GM12878 (cell line): ENCODE results near the gene TP53I11. TPM values are rescaled to one million over a fixed set of nuclear protein-coding genes. Genes with fewer than 3 reads are reported as not detected.

Source experiments
- ATAC-seq: fragments of 200-7000 bp; cut with Tn5 transposase; 3 replicates; pipeline ENCODE4 v1.9.1; 2020; ENCODE audit warnings: mild to moderate bottlenecking, moderate library complexity
- BruUV-seq: library from RNA; stranded (reverse); fragments of 400-500 nt; replicated peaks from 2 replicates; lab custom pipeline; 2021; lab: Mats Ljungman, UMichigan
- CTCF ChIA-PET: fragments of 300-600 bp; sonication (Branson Sonifier 250); formaldehyde crosslinking; extraction: SDS; loops from one replicate; lab custom pipeline; 2021; ENCODE audit warnings: inconsistent platforms; lab: Yijun Ruan, JAX
- POLR2A ChIA-PET: fragments of 350-600 bp; formaldehyde crosslinking; extraction: SDS; loops from one replicate; lab custom pipeline; 2021; ENCODE audit warnings: inconsistent platforms; lab: Charles Lee
- RAD21 ChIA-PET: fragments of 300-600 bp; sonication (Branson Sonifier 250); formaldehyde crosslinking; loops from one replicate; lab custom pipeline; 2023; ENCODE audit warnings: antibody characterized with exemption; ENCODE audit not compliant: unreplicated experiment; lab: Charles Lee
- SMC1A ChIA-PET: fragments of 300-600 bp; sonication (Branson Sonifier 250); formaldehyde crosslinking; loops from one replicate; lab custom pipeline; 2023; ENCODE audit not compliant: unreplicated experiment, uncharacterized antibody; lab: Charles Lee
- DNase-seq: peaks from one replicate; pipeline ENCODE4 v3.0.0-alpha.2; 2011; ENCODE audit warnings: low read depth, low spot score
- FAIRE-seq: peaks from 3 replicates; lab custom pipeline; 2011; peaks lifted over from hg19 to GRCh38; lab: Jason Lieb, UNC
- H2AFZ ChIP-seq: 2 replicates; pipeline ENCODE4 v1.6.0; 2011; ENCODE audit warnings: low read depth, low read length, control low read depth; ENCODE audit not compliant: control insufficient read depth
- H3K27ac ChIP-seq: 2 replicates; pipeline ENCODE4 v1.5.1; 2011; ENCODE audit warnings: control low read depth; ENCODE audit not compliant: control insufficient read depth, insufficient read depth
- H3K27me3 ChIP-seq, 2 experiments: replicated peaks in 1 of 2; 2 replicates each; pipeline versions ENCODE4 v1.6.0 to v1.6.1; 2011; ENCODE audit warnings: low read length in 1 of 2; ENCODE audit not compliant: control insufficient read depth in 2 of 2, insufficient read depth in 2 of 2
- H3K36me3 ChIP-seq, 2 experiments: 2 replicates each; pipeline ENCODE4 v1.5.1; 2011; ENCODE audit warnings: low read length in 1 of 2; ENCODE audit not compliant: control insufficient read depth in 2 of 2, insufficient read depth in 2 of 2
- H3K4me1 ChIP-seq: 2 replicates; pipeline ENCODE4 v1.6.1; 2011; ENCODE audit warnings: mild to moderate bottlenecking, low read length, moderate library complexity, mixed read lengths; ENCODE audit not compliant: control insufficient read depth, insufficient read depth
- H3K4me2 ChIP-seq: 2 replicates; pipeline ENCODE4 v1.6.0; 2011; ENCODE audit warnings: control low read depth; ENCODE audit not compliant: control insufficient read depth, insufficient read depth
- H3K4me3 ChIP-seq: fragments of 200-600 bp; sonication (generic); 2 replicates; pipeline ENCODE4 v1.5.1; 2016
- H3K79me2 ChIP-seq: 2 replicates; pipeline ENCODE4 v1.6.0; 2011; ENCODE audit warnings: low read length; ENCODE audit not compliant: control insufficient read depth, insufficient read depth
- H3K9ac ChIP-seq: 2 replicates; pipeline ENCODE4 v1.8.0; 2011; ENCODE audit warnings: low read length, control low read depth, mixed read lengths; ENCODE audit not compliant: control insufficient read depth, insufficient read depth
- H3K9me3 ChIP-seq: replicated peaks from 3 replicates; pipeline ENCODE4 v1.5.1; 2011; ENCODE audit warnings: mild to moderate bottlenecking, low read length; ENCODE audit not compliant: control insufficient read depth, insufficient read depth
- H4K20me1 ChIP-seq: 2 replicates; pipeline ENCODE4 v1.6.0; 2011; ENCODE audit not compliant: control insufficient read depth, insufficient read depth
- CHD1 ChIP-seq: IDR thresholded peaks from 2 replicates; pipeline ENCODE4 v1.6.1; 2012; ENCODE audit warnings: low read depth, low read length, improper control_type of control experiment
- KLF5 ChIP-seq: fragments of 450-650 bp; IDR thresholded peaks from 2 replicates; pipeline ENCODE4 v1.6.1; 2014; ENCODE audit warnings: mild to moderate bottlenecking; ENCODE audit not compliant: partially characterized antibody
- MYC ChIP-seq: IDR thresholded peaks from 2 replicates; pipeline ENCODE4 v1.6.1; 2011; ENCODE audit warnings: mild to moderate bottlenecking, low read length, moderate library complexity, inconsistent platforms; ENCODE audit not compliant: insufficient read depth, insufficient replicate concordance, insufficient read length, severe bottlenecking
- SIN3A ChIP-seq: IDR thresholded peaks from 2 replicates; pipeline ENCODE4 v1.6.1; 2012; ENCODE audit warnings: low read depth, low read length, improper control_type of control experiment
- TCF12 ChIP-seq: IDR thresholded peaks from 2 replicates; pipeline ENCODE4 v1.6.1; 2011; ENCODE audit warnings: low read depth, mild to moderate bottlenecking, low read length
- WGBS: methylation state at CpG from one replicate; pipeline ENCODE4 v1.1.6; 2016; ENCODE audit warnings: low lambda C conversion rate; ENCODE audit not compliant: insufficient replicate concordance, insufficient coverage; ENCODE audit errors: missing lambda C conversion rate; 5-methylcytosine and 5-hydroxymethylcytosine counted together
- in situ Hi-C: fragments of 300-500 bp; cut with MboI; formaldehyde crosslinking; loops from 9 replicates; pipeline ENCODE4 v1.14.3; 2018; ENCODE audit warnings: mixed read lengths
- intact Hi-C: fragments of 100-400 bp; cut with micrococcal nuclease; formaldehyde crosslinking; loops from one replicate; pipeline ENCODE4 v1.14.2; 2022; ENCODE audit not compliant: unreplicated experiment
- polyA plus RNA-seq, 11 experiments: library from polyadenylated mRNA; depleted of rRNA in 4 of 11; unstranded in 6 of 11; stranded (reverse) in 5 of 11; fragments of >200 nt; fragmentation: Nextera tagmentation in 4 of 11; fragmentation: Illumina TruSeq in 1 of 11; extraction: Ambion mirVana in 4 of 11; extraction: Trizol in 1 of 11; gene quantifications; 1 replicate in 1 of 11; 2 replicates in 10 of 11; pipeline versions ENCODE4 v1.2.1 to v1.2.3, GENCODE V29; 2011 to 2016; ENCODE audit warnings: inconsistent platforms in 2 of 11, missing spikeins in 2 of 11, low read depth in 1 of 11
- total RNA-seq, 4 experiments: library from RNA; depleted of rRNA in 3 of 4; stranded (reverse); fragments of >200 nt in 3 of 4; fragmentation: Illumina TruSeq in 1 of 4; extraction: Trizol in 1 of 4; gene quantifications; 2 replicates each; pipeline versions ENCODE4 v1.2.1 to v1.2.3, GENCODE V29; 2013 to 2021
- TF ChIP-seq, protein P1 (sequence below): IDR thresholded peaks from 2 replicates; pipeline ENCODE4 v1.6.1; 2011; ENCODE audit warnings: borderline replicate concordance, low read depth, mild to moderate bottlenecking, moderate library complexity, low read length; ENCODE audit not compliant: insufficient read depth, poor library complexity, severe bottlenecking

Gene TP53I11
- total and polyA plus RNA-seq, 10 of the 15 experiments (the other 5 are each of a cell fraction or from before 2014, with no cell fraction given), result 0.03 to 0.28 (median 0.17) TPM; not detected in 3

GRCh38 chr11:44954051-44954906, 3.6 kb upstream of the TP53I11 start:
- TF ChIP-seq TCF12, result no peak
- TF ChIP-seq KLF5, result no peak
- no peak for TF ChIP-seq CHD1
- TF ChIP-seq, protein P1, sequence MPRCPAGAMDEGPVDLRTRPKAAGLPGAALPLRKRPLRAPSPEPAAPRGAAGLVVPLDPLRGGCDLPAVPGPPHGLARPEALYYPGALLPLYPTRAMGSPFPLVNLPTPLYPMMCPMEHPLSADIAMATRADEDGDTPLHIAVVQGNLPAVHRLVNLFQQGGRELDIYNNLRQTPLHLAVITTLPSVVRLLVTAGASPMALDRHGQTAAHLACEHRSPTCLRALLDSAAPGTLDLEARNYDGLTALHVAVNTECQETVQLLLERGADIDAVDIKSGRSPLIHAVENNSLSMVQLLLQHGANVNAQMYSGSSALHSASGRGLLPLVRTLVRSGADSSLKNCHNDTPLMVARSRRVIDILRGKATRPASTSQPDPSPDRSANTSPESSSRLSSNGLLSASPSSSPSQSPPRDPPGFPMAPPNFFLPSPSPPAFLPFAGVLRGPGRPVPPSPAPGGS, result no peak
- no peak for TF ChIP-seq SIN3A
- no peak for TF ChIP-seq MYC
- intact Hi-C loops (no loop called here), in situ Hi-C loops (no loop called here)
- H3K27ac ChIP-seq, result no peak overlapping the region
- ChIA-PET RAD21 (no interaction called here), SMC1A (no interaction called here), CTCF (interaction anchor here (1.1 kb wide), 1 partner anchor 10 kb away, joined by 3 read pairs; no protein-coding TSS in a partner anchor), POLR2A (interaction anchor here (0.6 kb wide), 1 partner anchor 1017 kb away, joined by 3 read pairs; no protein-coding TSS in a partner anchor)
- WGBS, result 38% methylated on average over 12 of the region's 12 CpGs
- H3K4me1 ChIP-seq, result no peaks in the 10 kb centered on the region
- H3K9ac ChIP-seq, result no peak overlapping the region
- peaks cover 3 to 8% of the 10 kb centered on the region in 2 experiments for H3K27me3 ChIP-seq
- H3K9me3 ChIP-seq, result no peaks in the 10 kb centered on the region; the same call in 2 of the 3 replicates
- no peaks in the 10 kb centered on the region for H3K36me3 ChIP-seq
- no peaks in the 10 kb centered on the region; the same call in 1 of the 2 replicates for H4K20me1 ChIP-seq
- ATAC-seq, result no peak
- no peak overlapping the region for H3K4me3 ChIP-seq
- no peak overlapping the region for H3K4me2 ChIP-seq
- no peak overlapping the region for H2AFZ ChIP-seq
- H3K79me2 ChIP-seq, result no peaks in the 10 kb centered on the region
- FAIRE-seq, result no peak
- BruUV-seq, result no TSS peak
- DNase-seq, result no peak
